ENCODE results near the gene ESRP2. TPM values are rescaled to one million over a fixed set of nuclear protein-coding genes. Genes with fewer than 3 reads are reported as not detected.

The ESRP2 gene
- total RNA-seq (2021) (0.19 and 0.35 TPM in 2 replicates), Bru-seq, nascent RNA (not detected), BruChase-seq, experiment 1, labeled RNA remaining after a 2-hour chase (percentile 14 among the genes with signal in this experiment), BruChase-seq, experiment 2, labeled RNA remaining after a 6-hour chase (percentile 9 among the genes with signal in this experiment)
- long read RNA-seq: 0 reads

GRCh38 chr16:68235887-68236136 lies at the start of gene ESRP2:
TSS of gene ESRP2 (minus strand) at chr16:68236127. CDS start at chr16:68236045, 82 bp downstream.
- intact Hi-C loops (cut with micrococcal nuclease; ENCODE audit: unreplicated experiment): no loop called here
- BruUV-seq (replicated peaks): no TSS peak
- DNase-seq (ENCODE audit: low spot score): no peak
- H3K27me3 ChIP-seq (replicated peaks; ENCODE audit: insufficient read depth, low read depth, low read length, poor library complexity): no peaks in the 10 kb centered on the region
- H3K36me3 ChIP-seq (ENCODE audit: insufficient read depth, low read length, poor library complexity, severe bottlenecking): no peaks in the 10 kb centered on the region
- H3K27ac ChIP-seq (ENCODE audit: low read depth, low read length, poor library complexity, severe bottlenecking): peak within 1 kb of the TSS; percentile 81
- ChIA-PET POLR2A (ENCODE audit: low non-redundant PET) (no interaction called here), CTCF (no interaction called here)
- H3K9me3 ChIP-seq (ENCODE audit: low read depth, low read length, poor library complexity, severe bottlenecking): no peaks in the 10 kb centered on the region
- H3K4me3 ChIP-seq (ENCODE audit: low read depth, low read length, poor library complexity, severe bottlenecking): peak within 1 kb of the TSS; percentile 50
- TF ChIP-seq CTCF (conservative IDR thresholded peaks at IDR 0.05; ENCODE audit: low read depth, low read length) (no peak), EZH2 (IDR thresholded peaks at IDR 0.05; ENCODE audit: borderline replicate concordance, low read depth, low read length, poor library complexity, severe bottlenecking) (no peak)
- peaks cover 9% of the 10 kb centered on the region for H3K4me1 ChIP-seq (ENCODE audit: insufficient read depth, low read length, poor library complexity, severe bottlenecking)

GRCh38 chr16:68285683-68286082 lies 49.8 kb upstream of the ESRP2 start:
- DNase-seq (ENCODE audit: low spot score): no peak
- BruUV-seq (replicated peaks): no TSS peak
- intact Hi-C loops (cut with micrococcal nuclease; ENCODE audit: unreplicated experiment): no loop called here
- ChIA-PET CTCF (interaction anchor here (0.7 to 0.9 kb wide), 2 partner anchors 22 to 58 kb away, joined by 3 to 4 read pairs; no protein-coding TSS in a partner anchor), POLR2A (ENCODE audit: low non-redundant PET) (no interaction called here)
- H3K27ac ChIP-seq (ENCODE audit: low read depth, low read length, poor library complexity, severe bottlenecking): no peak overlapping the region
- H3K4me3 ChIP-seq (ENCODE audit: low read depth, low read length, poor library complexity, severe bottlenecking): no peak overlapping the region
- no peaks in the 10 kb centered on the region for H3K27me3 ChIP-seq (replicated peaks; ENCODE audit: insufficient read depth, low read depth, low read length, poor library complexity)
- peaks cover 15% of the 10 kb centered on the region for H3K4me1 ChIP-seq (ENCODE audit: insufficient read depth, low read length, poor library complexity, severe bottlenecking)
- H3K36me3 ChIP-seq (ENCODE audit: insufficient read depth, low read length, poor library complexity, severe bottlenecking): peaks cover 12% of the 10 kb centered on the region
- no peaks in the 10 kb centered on the region for H3K9me3 ChIP-seq (ENCODE audit: low read depth, low read length, poor library complexity, severe bottlenecking)
- no peak for TF ChIP-seq EZH2 (IDR thresholded peaks at IDR 0.05; ENCODE audit: borderline replicate concordance, low read depth, low read length, poor library complexity, severe bottlenecking)
- no peak for TF ChIP-seq CTCF (conservative IDR thresholded peaks at IDR 0.05; ENCODE audit: low read depth, low read length)

- no peaks in the 10 kb centered on the region for H3K27me3 ChIP-seq (replicated peaks; ENCODE audit: insufficient read depth, low read depth, low read length, poor library complexity)
- no peak overlapping the region for H3K27ac ChIP-seq (ENCODE audit: low read depth, low read length, poor library complexity, severe bottlenecking)
- H3K36me3 ChIP-seq (ENCODE audit: insufficient read depth, low read length, poor library complexity, severe bottlenecking): peaks cover 12% of the 10 kb centered on the region
- intact Hi-C loops (cut with micrococcal nuclease; ENCODE audit: unreplicated experiment): no loop called here
- ChIA-PET CTCF (no interaction called here), POLR2A (ENCODE audit: low non-redundant PET) (no interaction called here)
- no peak overlapping the region for H3K4me3 ChIP-seq (ENCODE audit: low read depth, low read length, poor library complexity, severe bottlenecking)
- peaks cover 8% of the 10 kb centered on the region for H3K4me1 ChIP-seq (ENCODE audit: insufficient read depth, low read length, poor library complexity, severe bottlenecking)
- TF ChIP-seq CTCF (conservative IDR thresholded peaks at IDR 0.05; ENCODE audit: low read depth, low read length) (no peak), EZH2 (IDR thresholded peaks at IDR 0.05; ENCODE audit: borderline replicate concordance, low read depth, low read length, poor library complexity, severe bottlenecking) (no peak)
- H3K9me3 ChIP-seq (ENCODE audit: low read depth, low read length, poor library complexity, severe bottlenecking): no peaks in the 10 kb centered on the region
- BruUV-seq (replicated peaks): no TSS peak
- no peak for DNase-seq (ENCODE audit: low spot score)
These were observed 48.9 kb upstream of the ESRP2 start for GRCh38 chr16:68284847-68285246.

All from A673 (cell line).